OCI-LY3 (cell line): Measurements from ENCODE around the gene C5AR1.
A peak's percentile ranks its signal among the peaks of the same experiment; 100 is the strongest.

Source experiments
- H2AFZ ChIP-seq: fragments of 200-600, 300-600 bp; shearing (Covaris generic); 2 replicates; pipeline ENCODE4 v1.6.0; 2014; ENCODE audit warnings: antibody characterized with exemption, low read depth, low read length
- H3K27ac ChIP-seq: fragments of 200-600, 300-600 bp; sonication (generic); 2 replicates; pipeline ENCODE4 v1.5.1; 2014; ENCODE audit warnings: mild to moderate bottlenecking, low read length, moderate library complexity, mixed read lengths
- H3K27me3 ChIP-seq: fragments of 200-600, 300-600 bp; sonication (generic); 2 replicates; pipeline ENCODE4 v1.6.1; 2014; ENCODE audit warnings: low read depth, low read length, mixed read lengths
- H3K36me3 ChIP-seq: fragments of 200-600, 300-600 bp; sonication (generic); replicated peaks from 2 replicates; pipeline ENCODE3; 2014; ENCODE audit warnings: low read depth, low read length, mixed read lengths
- H3K4me1 ChIP-seq: fragments of 300-600, 200-600 bp; sonication (generic); 2 replicates; pipeline ENCODE4 v1.6.1; 2014; ENCODE audit warnings: low read length, mixed read lengths
- H3K4me2 ChIP-seq: fragments of 200-600, 300-600 bp; sonication (generic); 2 replicates; pipeline ENCODE4 v1.6.1; 2014; ENCODE audit warnings: low read length, mixed read lengths
- H3K4me3 ChIP-seq: fragments of 300-600, 200-600 bp; sonication (generic); 2 replicates; pipeline ENCODE4 v1.5.1; 2014; ENCODE audit warnings: antibody characterized with exemption, mild to moderate bottlenecking, low read length, moderate library complexity
- H3K79me2 ChIP-seq: fragments of 300-600, 200-600 bp; shearing (Covaris generic); 2 replicates; pipeline ENCODE4 v1.6.1; 2014; ENCODE audit warnings: mild to moderate bottlenecking, low read length, mixed read lengths
- H3K9ac ChIP-seq: fragments of 300-600, 200-600 bp; shearing (Covaris generic); 2 replicates; pipeline ENCODE4 v1.6.0; 2014; ENCODE audit warnings: mild to moderate bottlenecking, low read length, moderate library complexity
- H3K9me3 ChIP-seq: fragments of 200-600, 300-600 bp; shearing (Covaris generic); 2 replicates; pipeline ENCODE4 v1.6.1; 2014; ENCODE audit warnings: low read length, mixed read lengths; ENCODE audit not compliant: insufficient read depth
- H4K20me1 ChIP-seq: fragments of 200-600, 300-600 bp; sonication (generic); 2 replicates; pipeline ENCODE4 v1.6.1; 2016; ENCODE audit warnings: low read length, mixed read lengths; ENCODE audit not compliant: insufficient read depth
- CTCF ChIP-seq: fragments of 200-600, 300-600 bp; sonication (generic); IDR thresholded peaks from 2 replicates; pipeline ENCODE4 v1.5.1; 2014; ENCODE audit warnings: antibody characterized with exemption, low read length, low read depth
- EZH2phosphoT487 ChIP-seq: fragments of 200-600 bp; shearing (Covaris generic); IDR thresholded peaks from 2 replicates; pipeline ENCODE4 v1.6.1; 2018; ENCODE audit warnings: antibody characterized with exemption, mixed run types, low read depth

C5AR1 gene

DNA sequence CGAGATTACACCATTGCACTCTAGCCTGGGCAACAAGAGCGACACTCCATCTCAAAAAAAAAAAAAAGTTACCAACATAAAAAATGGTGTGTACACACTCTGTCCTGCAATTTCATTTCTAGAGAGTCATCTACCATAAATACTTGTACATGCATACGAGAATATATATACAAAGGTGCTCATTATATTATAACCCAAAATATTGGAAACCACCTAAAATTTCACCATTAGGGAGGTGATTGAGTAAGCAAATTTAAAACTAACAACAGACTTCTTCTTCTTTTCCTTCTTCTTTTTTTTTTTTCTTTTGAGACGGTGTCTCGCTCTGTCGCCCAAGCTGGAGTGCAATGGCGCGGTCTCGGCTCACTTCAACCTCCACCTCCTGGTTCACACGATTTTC is 7.4 kb upstream of the C5AR1 start:
- H4K20me1 ChIP-seq, result no peaks in the 10 kb centered on the region
- H3K79me2 ChIP-seq, result no peaks in the 10 kb centered on the region
- H3K9ac ChIP-seq, result no peak overlapping the region
- no peaks in the 10 kb centered on the region for H3K9me3 ChIP-seq
- no peak overlapping the region for H3K4me2 ChIP-seq
- H2AFZ ChIP-seq, result no peak overlapping the region
- peaks cover 3% of the 10 kb centered on the region; the same call in 1 of the 2 replicates for H3K27me3 ChIP-seq
- TF ChIP-seq CTCF (no peak), EZH2phosphoT487 (no peak)
- peaks cover 26% of the 10 kb centered on the region for H3K4me1 ChIP-seq
- H3K27ac ChIP-seq, result no peak overlapping the region
- H3K4me3 ChIP-seq, result no peak overlapping the region
- no peaks in the 10 kb centered on the region for H3K36me3 ChIP-seq

GRCh38 chr19:47303966-47304365 is 5.7 kb upstream of the C5AR1 start:
- TF ChIP-seq CTCF (no peak), EZH2phosphoT487 (no peak)
- no peak overlapping the region for H3K27ac ChIP-seq
- H4K20me1 ChIP-seq, result no peaks in the 10 kb centered on the region
- H3K4me2 ChIP-seq, result no peak overlapping the region
- no peaks in the 10 kb centered on the region for H3K79me2 ChIP-seq
- no peaks in the 10 kb centered on the region for H3K9me3 ChIP-seq
- H3K4me1 ChIP-seq, result peaks cover 26% of the 10 kb centered on the region
- H2AFZ ChIP-seq, result no peak overlapping the region
- no peaks in the 10 kb centered on the region for H3K36me3 ChIP-seq
- H3K9ac ChIP-seq, result no peak overlapping the region
- peaks cover 5% of the 10 kb centered on the region; the same call in 1 of the 2 replicates for H3K27me3 ChIP-seq
- no peak overlapping the region for H3K4me3 ChIP-seq

- H4K20me1 ChIP-seq, result no peaks in the 10 kb centered on the region
- H3K9ac ChIP-seq, result no peak overlapping the region
- no peaks in the 10 kb centered on the region for H3K79me2 ChIP-seq
- no peaks in the 10 kb centered on the region for H3K9me3 ChIP-seq
- H3K27ac ChIP-seq, result no peak overlapping the region
- peaks cover 16% of the 10 kb centered on the region for H3K4me1 ChIP-seq
- no peak for TF ChIP-seq EZH2phosphoT487
- TF ChIP-seq CTCF, result peak; percentile 99
- H3K27me3 ChIP-seq, result peaks cover 12% of the 10 kb centered on the region; the same call in 1 of the 2 replicates
- peak overlapping the region; percentile 48 for H3K4me3 ChIP-seq
- no peaks in the 10 kb centered on the region for H3K36me3 ChIP-seq
- H3K4me2 ChIP-seq, result peak overlapping the region; percentile 58
- H2AFZ ChIP-seq, result peak overlapping the region; percentile 90
Measured at GRCh38 chr19:47305309-47305751, 4.3 kb upstream of the C5AR1 start.

GRCh38 chr19:47306303-47306702 is 3.4 kb upstream of the C5AR1 start:
- Histone ChIP-seq H3K4me2 (no peak overlapping the region), H3K9me3 (no peaks in the 10 kb centered on the region), H3K36me3 (no peaks in the 10 kb centered on the region), H3K4me1 (peaks cover 16% of the 10 kb centered on the region), H2AFZ (no peak overlapping the region), H3K27me3 (peaks cover 12% of the 10 kb centered on the region; the same call in 1 of the 2 replicates), H3K79me2 (no peaks in the 10 kb centered on the region), H4K20me1 (no peaks in the 10 kb centered on the region), H3K4me3 (no peak overlapping the region), H3K9ac (no peak overlapping the region), H3K27ac (no peak overlapping the region)
- TF ChIP-seq CTCF (no peak), EZH2phosphoT487 (no peak)
